Measurements from ENCODE around the gene LAMTOR2. TPM values are rescaled to one million over a fixed set of nuclear protein-coding genes. Genes with fewer than 3 reads are reported as not detected.

The LAMTOR2 gene
- total and polyA plus RNA-seq, 2 of the 4 experiments (the other 2 are of a cell fraction): 50.0 to 89.0 TPM

- Histone ChIP-seq H3K9ac (ENCODE audit: low read depth, low read length) (peak overlapping the region; percentile 37), H3K14ac (replicated peaks; ENCODE audit: low read depth, low read length) (peak overlapping the region; percentile 96), H4K8ac (ENCODE audit: low read depth in 2 of 2, low read length in 2 of 2) (peak overlapping the region; percentile 85 to 87), H3K4me3 (ENCODE audit: insufficient read depth, low read depth, low read length) (no peak overlapping the region), H4K5ac (ENCODE audit: low read depth, low read length) (peak overlapping the region; percentile 65), H2BK15ac (ENCODE audit: low read depth, low read length) (peak overlapping the region; percentile 96; the same call in 2 of the 3 replicates), H3K56ac (ENCODE audit: extremely low read depth, insufficient read depth, low read length) (peak overlapping the region; percentile 41; the same call in 1 of the 2 replicates), H3K9me3 (ENCODE audit: control insufficient read depth, insufficient read depth, low read length) (no peaks in the 10 kb centered on the region), H3K18ac (ENCODE audit: low read depth, low read length) (peak overlapping the region; percentile 55), H2BK20ac (ENCODE audit: low read depth, low read length) (peak overlapping the region; percentile 81), H4K91ac (ENCODE audit: insufficient read depth, low read depth, low read length) (peak overlapping the region; percentile 94), H3K27me3 (ENCODE audit: control insufficient read depth, insufficient read depth, low read length) (no peaks in the 10 kb centered on the region), H3K79me1 (ENCODE audit: low read depth in 1 of 2, low read length in 2 of 2) (peaks cover 22 to 71% of the 10 kb centered on the region in 2 experiments), H2AK5ac (ENCODE audit: low read depth, low read length) (peak overlapping the region; percentile 96), H2BK5ac (ENCODE audit: low read depth, low read length, poor library complexity, severe bottlenecking) (peak overlapping the region; percentile 69), H2BK120ac (ENCODE audit: low read depth, low read length) (peak overlapping the region; percentile 95), H3K4ac (ENCODE audit: low read depth, low read length) (peak overlapping the region; percentile 97), H3K9me1 (ENCODE audit: insufficient read depth, low read length) (peaks cover 43% of the 10 kb centered on the region), H3K23ac (ENCODE audit: low read depth, low read length) (peak overlapping the region; percentile 70), H2AFZ (replicated peaks; ENCODE audit: low read length, poor library complexity) (peak overlapping the region; percentile 78), H4K20me1 (ENCODE audit: insufficient read depth, low read length) (no peaks in the 10 kb centered on the region), H3K27ac (ENCODE audit: insufficient read depth, low read length) (peak overlapping the region; percentile 73), H3K36me3 (ENCODE audit: control insufficient read depth, insufficient read depth, low read length) (no peaks in the 10 kb centered on the region), H2AK9ac (replicated peaks; ENCODE audit: low read depth, low read length, poor library complexity) (peak overlapping the region; percentile 96), H3K4me1 (ENCODE audit: control insufficient read depth, insufficient read depth, low read length) (peaks cover 50% of the 10 kb centered on the region), H3K4me2 (ENCODE audit: low read depth, low read length) (peak overlapping the region; percentile 27)
- ChIA-PET POLR2A (ENCODE audit: unreplicated experiment) (no interaction called here), CTCF (interaction anchor here (0.6 to 1.3 kb wide), 2 partner anchors 9 to 26 kb away, joined by 4 to 5 read pairs; no protein-coding TSS in a partner anchor)
- BruUV-seq (replicated peaks): no TSS peak
- ATAC-seq (ENCODE audit: low read depth): peak; percentile 70
- dilution Hi-C loops (cut with HindIII; ENCODE audit: low sequenced_read_pairs, unreplicated experiment) (no loop called here), intact Hi-C loops (cut with micrococcal nuclease) (no loop called here), in situ Hi-C loops (cut with MboI; ENCODE audit: low sequenced_read_pairs) (no loop called here)
- WGBS, 2 experiments (ENCODE audit: extremely low coverage in 2 of 2, insufficient read length in 1 of 2): 20% methylated on average over 2 of the region's 15 CpGs; no CpG with 5 or more reads in 1 of the 2 experiments
- peak; percentile 80 for DNase-seq
- TF ChIP-seq FOS (IDR thresholded peaks at IDR 0.05; ENCODE audit: low read depth, low read length) (no peak), MAZ (IDR thresholded peaks at IDR 0.05; ENCODE audit: borderline replicate concordance, low read depth, low read length) (peak; percentile 65; the same call in 1 of the 2 replicates), POLR2A (IDR thresholded peaks at IDR 0.05; ENCODE audit: low read depth, low read length) (peak; percentile 70), CHD1 (IDR thresholded peaks at IDR 0.05; ENCODE audit: low read depth, low read length) (0 out of 2 replicates have a peak, but pooled peaks have one; percentile 34)
Measured at GRCh38 chr1:156104065-156104810, 49.7 kb downstream of the LAMTOR2 start.
